LoVo (cell line): ENCODE results near the gene PHRF1.

Source experiments
- DNase-seq: peaks from one replicate; pipeline ENCODE4 v3.0.0-alpha.2; 2016; ENCODE audit warnings: low spot score

PHRF1 gene

GRCh38 chr11:601573-602245 is 25.4 kb downstream of the PHRF1 start:
- no peak for DNase-seq

DNA sequence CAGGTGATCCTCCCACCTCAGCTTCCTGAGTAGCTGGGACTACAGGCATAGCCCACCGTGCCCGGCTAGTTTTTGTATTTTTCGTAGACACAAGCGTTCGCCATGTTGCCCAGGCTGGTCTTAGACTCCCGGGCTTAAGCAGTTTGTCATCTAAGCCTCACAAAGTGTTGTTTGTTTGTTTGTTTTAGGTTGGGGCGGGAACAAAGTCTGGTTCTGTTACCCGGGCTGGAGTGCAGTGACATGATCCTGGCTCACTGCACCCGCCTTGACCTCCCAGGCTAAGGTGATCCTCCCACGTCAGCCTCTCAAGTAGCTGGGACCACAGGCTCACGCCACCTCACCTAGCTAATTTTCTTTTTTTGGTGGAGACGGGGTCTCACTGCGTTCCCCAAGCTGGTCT is 26.9 kb downstream of the PHRF1 start:
- no peak for DNase-seq

GRCh38 chr11:605286-606129 is 29.2 kb downstream of the PHRF1 start:
- DNase-seq: no peak

DNA sequence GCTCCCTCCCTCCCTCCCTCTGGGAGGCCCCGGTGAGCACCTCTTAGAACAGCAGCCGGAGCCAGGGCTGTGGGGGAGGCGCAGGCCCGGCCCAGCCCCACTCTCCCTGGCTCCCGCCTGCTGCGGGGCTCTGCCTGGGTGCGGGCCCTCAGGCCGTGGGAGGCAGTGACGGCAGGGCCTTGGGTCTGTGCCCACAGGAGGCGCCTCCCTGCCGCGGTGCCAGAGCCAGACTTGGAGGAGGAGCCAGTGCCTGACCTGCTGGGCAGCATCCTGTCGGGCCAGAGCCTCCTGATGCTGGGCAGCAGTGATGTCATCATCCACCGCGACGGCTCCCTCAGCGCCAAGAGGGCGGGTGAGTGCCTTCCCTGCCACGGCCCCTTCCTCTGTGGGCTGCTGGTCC is 30.0 kb downstream of the PHRF1 start:
- DNase-seq: no peak

GRCh38 chr11:607020-607780 is 30.9 kb downstream of the PHRF1 start:
- DNase-seq: no peak

DNA sequence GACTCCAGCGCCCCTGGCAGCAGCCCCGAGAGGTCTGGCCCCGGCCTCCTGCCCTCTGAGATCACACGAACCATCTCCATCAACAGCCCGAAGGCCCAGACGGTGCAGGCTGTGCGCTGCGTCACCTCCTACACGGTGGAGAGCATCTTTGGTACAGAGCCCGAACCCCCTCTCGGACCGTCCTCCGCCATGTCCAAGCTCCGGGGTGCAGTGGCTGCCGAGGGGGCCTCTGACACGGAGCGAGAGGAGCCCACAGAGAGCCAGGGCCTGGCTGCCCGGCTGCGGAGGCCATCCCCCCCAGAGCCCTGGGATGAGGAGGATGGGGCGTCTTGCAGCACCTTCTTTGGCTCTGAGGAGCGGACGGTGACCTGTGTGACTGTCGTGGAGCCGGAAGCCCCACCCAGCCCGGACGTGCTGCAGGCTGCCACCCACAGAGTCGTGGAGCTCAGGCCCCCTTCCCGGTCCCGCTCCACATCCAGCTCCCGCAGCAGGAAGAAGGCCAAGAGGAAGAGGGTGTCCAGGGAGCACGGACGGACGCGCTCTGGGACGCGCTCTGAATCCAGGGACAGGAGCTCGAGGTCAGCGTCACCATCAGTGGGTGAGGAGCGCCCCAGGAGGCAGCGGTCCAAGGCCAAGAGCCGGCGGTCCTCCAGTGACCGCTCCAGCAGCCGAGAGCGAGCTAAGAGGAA is 31.8 kb downstream of the PHRF1 start:
- no peak for DNase-seq

GRCh38 chr11:608791-609251 is 32.6 kb downstream of the PHRF1 start:
- DNase-seq: no peak

GRCh38 chr11:609341-609811 is 33.1 kb downstream of the PHRF1 start:
- DNase-seq: no peak

- DNase-seq: no peak
Measured at GRCh38 chr11:610146-610801, 34.0 kb downstream of the PHRF1 start.

DNA sequence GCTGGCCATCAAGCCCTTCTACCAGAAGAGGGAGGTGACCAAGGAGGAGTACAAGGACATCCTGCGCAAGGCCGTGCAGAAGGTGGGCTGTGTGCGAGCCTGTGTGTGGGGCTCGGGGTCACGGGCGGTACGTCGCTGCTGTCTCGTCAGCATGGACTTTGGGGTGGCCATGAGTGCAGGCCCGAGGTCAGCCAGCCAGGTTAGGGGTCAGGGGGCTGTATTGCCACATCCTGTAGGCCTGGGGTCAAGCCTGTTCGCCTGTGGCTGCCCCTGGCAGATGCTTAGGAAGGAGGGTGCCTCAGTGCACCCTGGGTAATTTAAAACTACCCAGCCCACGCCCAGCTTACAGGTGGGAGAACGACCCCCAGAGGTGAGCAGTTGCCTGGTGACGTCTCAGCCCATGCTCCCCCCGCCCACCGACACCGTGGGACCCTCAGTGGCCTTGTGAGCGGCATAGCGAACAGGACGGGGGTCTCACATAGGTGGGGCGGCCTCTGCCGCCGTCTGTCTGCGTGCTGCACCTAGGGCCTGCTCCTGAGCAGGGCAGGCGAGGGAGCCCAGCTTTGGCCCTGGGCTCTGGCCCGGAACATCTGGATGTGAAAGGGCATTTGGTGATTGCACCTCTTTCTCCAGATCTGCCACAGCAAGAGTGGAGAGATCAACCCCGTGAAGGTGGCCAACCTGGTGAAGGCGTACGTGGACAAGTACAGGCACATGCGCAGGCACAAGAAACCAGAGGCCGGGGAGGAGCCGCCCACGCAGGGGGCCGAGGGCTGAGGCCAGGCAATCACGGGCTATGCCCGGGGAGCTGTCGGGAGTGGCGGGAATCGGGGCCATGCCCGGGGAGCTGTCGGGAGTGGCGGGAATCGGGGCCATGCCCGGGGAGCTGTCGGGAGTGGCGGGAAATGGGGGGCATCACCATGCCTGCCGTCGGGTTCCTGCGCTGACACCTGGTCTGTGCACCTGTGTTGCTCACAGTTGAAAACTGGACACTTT is 35.0 kb downstream of the PHRF1 start:
- no peak for DNase-seq

GRCh38 chr11:612201-612960 is 36.1 kb downstream of the PHRF1 start:
- DNase-seq: no peak

GRCh38 chr11:612961-613300 is 36.7 kb downstream of the PHRF1 start:
- no peak for DNase-seq

DNA sequence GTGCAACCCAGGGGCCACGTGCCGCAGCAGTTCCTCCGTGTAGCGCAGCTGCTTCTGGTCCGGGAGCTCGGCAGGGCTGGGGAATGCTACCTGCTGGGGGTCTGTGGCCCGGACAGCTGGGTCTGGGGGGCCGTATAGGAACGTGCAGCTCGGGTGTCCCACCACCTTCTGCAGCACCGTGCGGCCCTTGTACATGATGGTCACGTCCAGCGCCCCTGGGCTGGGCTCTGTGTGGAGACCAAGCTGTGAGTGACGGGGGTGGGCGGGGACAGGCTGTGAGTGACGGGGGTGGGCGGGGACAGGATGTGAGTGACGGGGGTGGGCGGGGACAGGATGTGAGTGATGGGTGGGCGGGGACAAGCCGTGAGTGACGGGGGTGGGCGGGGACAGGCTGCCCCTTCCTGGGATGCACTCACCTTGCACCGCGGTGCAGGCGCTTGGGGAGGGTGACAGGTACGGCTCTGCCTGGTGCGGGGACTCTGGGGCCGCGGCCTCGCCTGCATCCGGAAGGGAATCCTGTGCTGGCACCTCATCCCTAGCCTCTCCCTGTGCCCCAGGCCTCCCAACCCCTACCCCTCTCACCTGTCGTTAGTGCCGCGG is 37.2 kb downstream of the PHRF1 start:
- peak; percentile 11 for DNase-seq

GRCh38 chr11:614021-614622 is 37.9 kb downstream of the PHRF1 start:
- DNase-seq: no peak

GRCh38 chr11:614623-615503 is 38.6 kb downstream of the PHRF1 start:
- peak; percentile 11 for DNase-seq

GRCh38 chr11:615504-616319 is 39.4 kb downstream of the PHRF1 start, which contains the start of gene IRF7:
Gene IRF7, minus strand, starts transcription at chr11:615950. Its CDS starts 586 bp downstream, at chr11:615364.
- DNase-seq: peak; percentile 83
